ENCODE results near the gene PRDM11.

DNA sequence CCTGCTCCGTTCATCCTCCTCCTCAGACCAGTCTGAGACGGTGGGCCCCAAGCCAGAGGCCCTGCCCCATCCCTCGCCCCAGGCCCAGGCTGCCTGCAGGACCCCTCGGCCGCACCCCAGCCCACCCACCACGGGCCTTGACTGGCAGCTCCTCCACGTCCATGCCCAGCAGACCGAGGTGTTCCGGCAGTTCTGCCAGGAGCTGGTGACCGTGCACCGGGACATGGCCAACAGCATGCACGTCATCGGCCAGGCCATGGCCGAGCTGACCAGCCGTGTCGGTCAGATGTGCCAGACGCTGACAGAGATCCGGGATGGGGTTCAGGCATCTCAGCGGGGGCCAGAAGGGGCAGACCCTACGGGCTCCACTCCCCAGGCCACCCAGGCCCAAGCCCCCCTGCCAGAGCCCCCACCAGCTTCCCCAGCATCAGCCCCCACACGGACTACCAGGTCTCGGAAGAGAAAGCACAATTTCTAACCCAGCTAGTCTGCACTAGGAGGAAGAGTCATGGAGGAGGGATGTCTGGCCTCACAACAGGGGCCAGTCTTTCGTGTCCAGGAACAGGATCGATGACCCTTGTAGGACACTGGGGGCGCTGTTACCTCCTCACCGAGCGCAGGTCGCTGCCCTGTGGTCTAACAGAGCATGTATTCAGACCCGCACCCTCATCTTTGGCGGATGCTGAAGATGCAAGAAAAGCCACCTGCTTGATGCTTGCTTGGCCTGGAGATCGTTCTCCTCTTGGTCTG lies 66.3 kb downstream of the PRDM11 start:
- TF ChIP-seq, protein P1, sequence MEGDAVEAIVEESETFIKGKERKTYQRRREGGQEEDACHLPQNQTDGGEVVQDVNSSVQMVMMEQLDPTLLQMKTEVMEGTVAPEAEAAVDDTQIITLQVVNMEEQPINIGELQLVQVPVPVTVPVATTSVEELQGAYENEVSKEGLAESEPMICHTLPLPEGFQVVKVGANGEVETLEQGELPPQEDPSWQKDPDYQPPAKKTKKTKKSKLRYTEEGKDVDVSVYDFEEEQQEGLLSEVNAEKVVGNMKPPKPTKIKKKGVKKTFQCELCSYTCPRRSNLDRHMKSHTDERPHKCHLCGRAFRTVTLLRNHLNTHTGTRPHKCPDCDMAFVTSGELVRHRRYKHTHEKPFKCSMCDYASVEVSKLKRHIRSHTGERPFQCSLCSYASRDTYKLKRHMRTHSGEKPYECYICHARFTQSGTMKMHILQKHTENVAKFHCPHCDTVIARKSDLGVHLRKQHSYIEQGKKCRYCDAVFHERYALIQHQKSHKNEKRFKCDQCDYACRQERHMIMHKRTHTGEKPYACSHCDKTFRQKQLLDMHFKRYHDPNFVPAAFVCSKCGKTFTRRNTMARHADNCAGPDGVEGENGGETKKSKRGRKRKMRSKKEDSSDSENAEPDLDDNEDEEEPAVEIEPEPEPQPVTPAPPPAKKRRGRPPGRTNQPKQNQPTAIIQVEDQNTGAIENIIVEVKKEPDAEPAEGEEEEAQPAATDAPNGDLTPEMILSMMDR (IDR thresholded peaks at IDR 0.05) = no peak
- no peak for TF ChIP-seq POLR2A (IDR thresholded peaks at IDR 0.05)

Data from body of pancreas (tissue), 4 donors.